ENCODE data around the gene LPP.

The LPP gene

DNA sequence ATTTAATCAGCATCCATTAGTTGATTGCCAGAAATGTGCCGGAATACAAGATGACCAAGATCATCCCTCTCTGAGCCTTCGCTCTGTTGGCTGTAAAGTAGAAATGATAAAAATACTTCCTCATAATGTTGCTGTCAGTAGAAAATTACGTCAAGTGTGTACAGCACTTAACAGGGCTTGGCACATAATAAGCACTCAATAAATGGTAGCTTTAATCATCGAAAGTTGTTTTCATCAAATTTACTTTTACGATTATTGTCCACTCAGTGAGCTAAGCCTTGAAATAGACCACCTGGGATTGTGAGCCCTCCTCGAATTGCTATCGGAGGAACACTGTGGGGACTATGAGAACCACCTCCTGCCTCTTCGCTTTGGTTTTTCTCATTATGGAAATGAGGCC lies 716.5 kb downstream of the LPP start:
- Histone ChIP-seq H3K9ac (ENCODE audit: low read length) (no peak overlapping the region), H3K9me2 (replicated peaks; ENCODE audit: insufficient read depth, low read length) (no peaks in the 10 kb centered on the region), H3F3A (ENCODE audit: insufficient read depth) (no peaks in the 10 kb centered on the region), H3K4me3 (ENCODE audit: insufficient read depth, low read length, poor library complexity, severe bottlenecking) (no peak overlapping the region), H4K20me1 (ENCODE audit: low read depth, low read length) (no peaks in the 10 kb centered on the region), H3K27ac (ENCODE audit: low read depth, low read length) (no peak overlapping the region), H3K79me2 (ENCODE audit: insufficient read depth, low read length) (no peaks in the 10 kb centered on the region), H3K9me3 (ENCODE audit: insufficient read depth, low read length) (no peaks in the 10 kb centered on the region), H3K4me2 (ENCODE audit: low read depth, low read length, poor library complexity, severe bottlenecking) (no peak overlapping the region), H3K36me3 (ENCODE audit: low read length) (peaks cover 9% of the 10 kb centered on the region; the same call in 1 of the 2 replicates), H2AFZ (ENCODE audit: low read depth, low read length, severe bottlenecking) (no peak overlapping the region), H3K27me3 (ENCODE audit: low read length) (no peaks in the 10 kb centered on the region)
- TF ChIP-seq CTCF (IDR thresholded peaks at IDR 0.05; ENCODE audit: insufficient read depth, low read length, poor library complexity, severe bottlenecking) = no peak
- TF ChIP-seq EZH2phosphoT487 (conservative IDR thresholded peaks at IDR 0.05; ENCODE audit: low read length) = no peak

GRCh38 chr3:188874576-188874975 lies 720.6 kb downstream of the LPP start:
- no peaks in the 10 kb centered on the region for H4K20me1 ChIP-seq (ENCODE audit: low read depth, low read length)
- H3K4me2 ChIP-seq (ENCODE audit: low read depth, low read length, poor library complexity, severe bottlenecking) = no peak overlapping the region
- H3K9me3 ChIP-seq (ENCODE audit: insufficient read depth, low read length) = no peaks in the 10 kb centered on the region
- H3F3A ChIP-seq (ENCODE audit: insufficient read depth) = no peaks in the 10 kb centered on the region
- no peak overlapping the region for H3K27ac ChIP-seq (ENCODE audit: low read depth, low read length)
- H3K4me3 ChIP-seq (ENCODE audit: insufficient read depth, low read length, poor library complexity, severe bottlenecking) = no peak overlapping the region
- no peaks in the 10 kb centered on the region for H3K27me3 ChIP-seq (ENCODE audit: low read length)
- H2AFZ ChIP-seq (ENCODE audit: low read depth, low read length, severe bottlenecking) = no peak overlapping the region
- peaks cover 10% of the 10 kb centered on the region; the same call in 1 of the 2 replicates for H3K36me3 ChIP-seq (ENCODE audit: low read length)
- TF ChIP-seq CTCF (IDR thresholded peaks at IDR 0.05; ENCODE audit: insufficient read depth, low read length, poor library complexity, severe bottlenecking) = no peak
- no peak for TF ChIP-seq EZH2phosphoT487 (conservative IDR thresholded peaks at IDR 0.05; ENCODE audit: low read length)
- H3K79me2 ChIP-seq (ENCODE audit: insufficient read depth, low read length) = no peaks in the 10 kb centered on the region
- no peak overlapping the region for H3K9ac ChIP-seq (ENCODE audit: low read length)
- no peaks in the 10 kb centered on the region for H3K9me2 ChIP-seq (replicated peaks; ENCODE audit: insufficient read depth, low read length)

GRCh38 chr3:188875413-188875812 lies 721.5 kb downstream of the LPP start:
- Histone ChIP-seq H2AFZ (ENCODE audit: low read depth, low read length, severe bottlenecking) (no peak overlapping the region), H3K4me3 (ENCODE audit: insufficient read depth, low read length, poor library complexity, severe bottlenecking) (no peak overlapping the region), H3K4me2 (ENCODE audit: low read depth, low read length, poor library complexity, severe bottlenecking) (no peak overlapping the region), H4K20me1 (ENCODE audit: low read depth, low read length) (no peaks in the 10 kb centered on the region), H3K79me2 (ENCODE audit: insufficient read depth, low read length) (no peaks in the 10 kb centered on the region), H3K9me2 (replicated peaks; ENCODE audit: insufficient read depth, low read length) (no peaks in the 10 kb centered on the region), H3K9me3 (ENCODE audit: insufficient read depth, low read length) (no peaks in the 10 kb centered on the region), H3F3A (ENCODE audit: insufficient read depth) (no peaks in the 10 kb centered on the region), H3K36me3 (ENCODE audit: low read length) (peaks cover 10% of the 10 kb centered on the region; the same call in 1 of the 2 replicates), H3K27ac (ENCODE audit: low read depth, low read length) (no peak overlapping the region), H3K9ac (ENCODE audit: low read length) (no peak overlapping the region), H3K27me3 (ENCODE audit: low read length) (no peaks in the 10 kb centered on the region)
- TF ChIP-seq CTCF (IDR thresholded peaks at IDR 0.05; ENCODE audit: insufficient read depth, low read length, poor library complexity, severe bottlenecking) = no peak

All from SU-DHL-6 (cell line).